IPS DF 6.9 (cell line): Measurements from ENCODE around the gene MCRS1.

ENCODE experiments used
- DNase-seq: peaks from one replicate; pipeline ENCODE4 v3.0.0-alpha.2; 2013; ENCODE audit warnings: low read depth, low spot score
- H3K27ac ChIP-seq: one replicate; pipeline ENCODE4 v1.5.1; 2013; ENCODE audit warnings: low read length, control low read depth
- H3K27me3 ChIP-seq: 2 replicates; pipeline ENCODE4 v1.6.1; 2013; ENCODE audit warnings: mild to moderate bottlenecking, low read length; ENCODE audit not compliant: control insufficient read depth, insufficient read depth
- H3K36me3 ChIP-seq: 2 replicates; pipeline ENCODE4 v1.6.1; 2013; ENCODE audit warnings: low read length; ENCODE audit not compliant: control insufficient read depth, insufficient read depth
- H3K4me1 ChIP-seq: 2 replicates; pipeline ENCODE4 v1.6.1; 2013; ENCODE audit warnings: low read length; ENCODE audit not compliant: control insufficient read depth, insufficient read depth
- H3K4me3 ChIP-seq: 2 replicates; pipeline ENCODE4 v1.5.1; 2013; ENCODE audit warnings: mild to moderate bottlenecking, low read length
- H3K9me3 ChIP-seq: 2 replicates; pipeline ENCODE4 v1.6.1; 2013; ENCODE audit warnings: low read length, inconsistent platforms; ENCODE audit not compliant: control insufficient read depth, insufficient read depth
- WGBS: extraction: QIAGEN DNeasy Blood & Tissue Kit; methylation state at CpG from one replicate; pipeline ENCODE4 v1.1.7; 2013; ENCODE audit warnings: mixed read lengths, missing lambda C conversion rate; ENCODE audit not compliant: insufficient read length, insufficient coverage; 5-methylcytosine and 5-hydroxymethylcytosine counted together

The MCRS1 gene

GRCh38 chr12:49563951-49564685 lies 3.8 kb downstream of the MCRS1 start:
- no peaks in the 10 kb centered on the region for H3K27me3 ChIP-seq
- H3K4me1 ChIP-seq: no peaks in the 10 kb centered on the region
- peaks cover 38% of the 10 kb centered on the region for H3K36me3 ChIP-seq
- H3K9me3 ChIP-seq: no peaks in the 10 kb centered on the region
- no peak overlapping the region for H3K27ac ChIP-seq
- WGBS: no CpG with 5 or more reads among the region's 14 CpGs
- no peak overlapping the region for H3K4me3 ChIP-seq
- no peak for DNase-seq

- WGBS: no CpG with 5 or more reads among the region's 6 CpGs
- no peaks in the 10 kb centered on the region for H3K27me3 ChIP-seq
- H3K27ac ChIP-seq: no peak overlapping the region
- DNase-seq: no peak
- H3K9me3 ChIP-seq: no peaks in the 10 kb centered on the region
- H3K4me3 ChIP-seq: no peak overlapping the region
- H3K4me1 ChIP-seq: no peaks in the 10 kb centered on the region
- peaks cover 47% of the 10 kb centered on the region for H3K36me3 ChIP-seq
Measured at GRCh38 chr12:49562831-49563230, 5.1 kb downstream of the MCRS1 start.

- no peaks in the 10 kb centered on the region for H3K4me1 ChIP-seq
Measured at GRCh38 chr12:49562233-49562632, 5.7 kb downstream of the MCRS1 start.

GRCh38 chr12:49560695-49561094 lies 7.2 kb downstream of the MCRS1 start:
- H3K27ac ChIP-seq: no peak overlapping the region
- peaks cover 52% of the 10 kb centered on the region for H3K36me3 ChIP-seq
- no peaks in the 10 kb centered on the region for H3K27me3 ChIP-seq
- no peaks in the 10 kb centered on the region for H3K9me3 ChIP-seq
- no peak overlapping the region for H3K4me3 ChIP-seq
- no peak for DNase-seq
- WGBS: no CpG with 5 or more reads among the region's 7 CpGs
- H3K4me1 ChIP-seq: no peaks in the 10 kb centered on the region

More at GRCh38 chr12:49562233-49562632, 5.7 kb downstream of the MCRS1 start:
- no peak overlapping the region for H3K27ac ChIP-seq
- no CpG with 5 or more reads among the region's 6 CpGs for WGBS
- H3K36me3 ChIP-seq: peaks cover 49% of the 10 kb centered on the region
- no peaks in the 10 kb centered on the region for H3K9me3 ChIP-seq
- no peaks in the 10 kb centered on the region for H3K27me3 ChIP-seq
- no peak for DNase-seq
- H3K4me3 ChIP-seq: no peak overlapping the region

- no peaks in the 10 kb centered on the region for H3K9me3 ChIP-seq
- H3K36me3 ChIP-seq: peaks cover 42% of the 10 kb centered on the region
- no peaks in the 10 kb centered on the region for H3K4me1 ChIP-seq
- WGBS: no CpG with 5 or more reads among the region's 17 CpGs
- H3K27me3 ChIP-seq: no peaks in the 10 kb centered on the region
- no peak for DNase-seq
- H3K4me3 ChIP-seq: no peak overlapping the region
- H3K27ac ChIP-seq: no peak overlapping the region
Measured at GRCh38 chr12:49559011-49559675, 8.8 kb downstream of the MCRS1 start.

GRCh38 chr12:49558526-49558925 lies 9.4 kb downstream of the MCRS1 start:
- Histone ChIP-seq H3K4me1 (no peaks in the 10 kb centered on the region), H3K9me3 (no peaks in the 10 kb centered on the region), H3K27ac (no peak overlapping the region), H3K4me3 (no peak overlapping the region), H3K27me3 (no peaks in the 10 kb centered on the region), H3K36me3 (peaks cover 37% of the 10 kb centered on the region)
- no CpG with 5 or more reads among the region's 13 CpGs for WGBS
- DNase-seq: no peak

GRCh38 chr12:49557917-49558215 lies 10.1 kb downstream of the MCRS1 start:
- DNase-seq: no peak
- no peak overlapping the region for H3K4me3 ChIP-seq
- H3K4me1 ChIP-seq: no peaks in the 10 kb centered on the region
- no peaks in the 10 kb centered on the region for H3K9me3 ChIP-seq
- peaks cover 31% of the 10 kb centered on the region for H3K36me3 ChIP-seq
- no peak overlapping the region for H3K27ac ChIP-seq
- WGBS: no CpG with 5 or more reads among the region's 7 CpGs
- no peaks in the 10 kb centered on the region for H3K27me3 ChIP-seq

- DNase-seq: no peak
- WGBS: no CpG with 5 or more reads among the region's 18 CpGs
- H3K4me3 ChIP-seq: no peak overlapping the region
- H3K27me3 ChIP-seq: no peaks in the 10 kb centered on the region
- H3K27ac ChIP-seq: no peak overlapping the region
- no peaks in the 10 kb centered on the region for H3K9me3 ChIP-seq
- H3K4me1 ChIP-seq: no peaks in the 10 kb centered on the region
- peaks cover 28% of the 10 kb centered on the region for H3K36me3 ChIP-seq
Measured at GRCh38 chr12:49557187-49557916, 10.6 kb downstream of the MCRS1 start.

GRCh38 chr12:49556391-49557186 lies 11.4 kb downstream of the MCRS1 start:
- DNase-seq: no peak
- Histone ChIP-seq H3K27me3 (no peaks in the 10 kb centered on the region), H3K36me3 (peaks cover 28% of the 10 kb centered on the region), H3K4me3 (no peak overlapping the region), H3K9me3 (no peaks in the 10 kb centered on the region), H3K27ac (no peak overlapping the region), H3K4me1 (no peaks in the 10 kb centered on the region)
- WGBS: no CpG with 5 or more reads among the region's 12 CpGs
